Activated CD4-positive, alpha-beta T cell treated with anti-CD3 and anti-CD28 coated beads, Interleukin-2, amount 10 ng/mL, durations not matched to agents 7 days and 5 days (primary cell): ENCODE data around the gene CLEC17A. TPM values are rescaled to one million over a fixed set of nuclear protein-coding genes. Genes with fewer than 3 reads are reported as not detected.
"Not testable (repeated sequence)": the region's sequence is repeated elsewhere in the genome, so short reads cannot be mapped to it uniquely, and the experiment has no call there.

ENCODE experiments used
- CTCF ChIA-PET: fragments of 350-600 bp; sonication (Branson Sonifier 250); formaldehyde crosslinking; loops from one replicate; lab custom pipeline; 2021; ENCODE audit warnings: antibody characterized with exemption; lab: Charles Lee
- POLR2A ChIA-PET: fragments of 350-600 bp; sonication (Branson Sonifier 250); formaldehyde crosslinking; loops from one replicate; lab custom pipeline; 2021; ENCODE audit warnings: antibody characterized with exemption; lab: Charles Lee
- DNase-seq: peaks from one replicate; pipeline ENCODE4 v3.0.0-alpha.2; 2020
- H3K27ac Mint-ChIP-seq: one replicate; pipeline ENCODE4 v1.8.0; 2021; ENCODE audit warnings: mild to moderate bottlenecking, moderate library complexity, mixed read lengths
- H3K27me3 Mint-ChIP-seq: one replicate; pipeline ENCODE4 v1.8.0; 2021; ENCODE audit warnings: mixed read lengths
- H3K36me3 Mint-ChIP-seq: one replicate; pipeline ENCODE4 v1.8.0; 2021; ENCODE audit warnings: low read depth, mixed read lengths
- H3K4me1 Mint-ChIP-seq: one replicate; pipeline ENCODE4 v1.8.0; 2021; ENCODE audit warnings: mixed read lengths
- H3K4me3 Mint-ChIP-seq: one replicate; pipeline ENCODE4 v1.8.0; 2021; ENCODE audit warnings: mild to moderate bottlenecking, moderate library complexity, mixed read lengths
- H3K9me3 Mint-ChIP-seq: one replicate; pipeline ENCODE4 v1.8.0; 2021; ENCODE audit warnings: mixed read lengths
- total RNA-seq, 2 experiments: library from RNA; stranded (reverse); gene quantifications; one replicate each; pipeline ENCODE4 v1.2.3, GENCODE V29; 2021

The CLEC17A gene
- total RNA-seq, 2 experiments from 2014 or later: not detected

DNA sequence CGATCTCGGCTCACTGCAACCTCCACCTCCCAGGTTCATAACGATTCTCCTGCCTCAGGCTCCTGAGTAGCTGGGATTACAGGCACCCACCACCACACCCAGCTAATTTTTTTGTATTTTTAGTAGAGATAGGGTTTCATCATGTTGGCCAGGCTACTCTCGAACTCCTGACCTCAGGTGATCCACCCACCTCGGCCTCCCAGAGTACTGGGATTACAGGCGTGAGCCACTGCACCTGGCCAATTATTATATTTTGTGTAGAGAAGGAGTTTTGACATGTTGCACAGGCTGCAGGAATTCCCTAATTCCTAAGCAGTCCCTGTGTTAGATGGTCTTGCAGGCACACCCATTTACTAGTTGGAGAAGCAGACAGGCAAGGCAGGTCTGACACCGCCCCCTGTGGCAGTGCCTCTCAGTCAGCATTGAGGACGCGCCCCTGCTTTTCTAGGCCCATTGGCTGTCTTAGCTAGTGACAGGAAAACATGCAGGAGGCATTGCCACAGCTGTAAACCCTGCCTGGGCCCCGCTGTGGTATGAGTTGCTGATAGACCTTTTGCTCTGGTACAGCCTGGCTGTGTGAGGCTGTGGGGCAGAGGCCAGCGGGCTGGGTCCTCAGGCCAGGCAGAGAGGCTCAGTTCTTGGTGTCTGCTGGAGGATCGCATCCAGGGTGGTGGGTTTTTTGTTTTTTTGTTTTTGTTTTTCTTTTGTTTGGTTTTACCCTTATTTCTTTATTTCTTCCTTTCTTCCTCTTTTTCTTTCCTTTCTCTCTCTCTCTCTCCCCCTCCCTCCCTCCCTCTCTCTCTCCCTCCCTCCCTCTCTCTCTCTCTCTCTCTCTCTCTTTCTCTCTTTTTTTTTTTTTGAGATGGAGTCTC lies 31.5 kb upstream of the CLEC17A start:
- CTCF ChIA-PET: interaction anchor here (0.6 to 2.0 kb wide), 5 partner anchors 13 to 172 kb away, joined by 3 to 5 read pairs (median 4); no protein-coding TSS in a partner anchor
- H3K27me3 Mint-ChIP-seq, H3K9me3 Mint-ChIP-seq, POLR2A ChIA-PET, H3K4me3 Mint-ChIP-seq: not testable (repeated sequence)
- peaks cover 48% of the 10 kb centered on the region for H3K4me1 Mint-ChIP-seq
- H3K27ac Mint-ChIP-seq: peak overlapping the region; percentile 88
- peak; percentile 89 for DNase-seq
- peaks cover 20% of the 10 kb centered on the region for H3K36me3 Mint-ChIP-seq

- H3K4me3 Mint-ChIP-seq: peak overlapping the region; percentile 19
These were observed 30.9 kb upstream of the CLEC17A start for GRCh38 chr19:14552006-14552360.

DNA sequence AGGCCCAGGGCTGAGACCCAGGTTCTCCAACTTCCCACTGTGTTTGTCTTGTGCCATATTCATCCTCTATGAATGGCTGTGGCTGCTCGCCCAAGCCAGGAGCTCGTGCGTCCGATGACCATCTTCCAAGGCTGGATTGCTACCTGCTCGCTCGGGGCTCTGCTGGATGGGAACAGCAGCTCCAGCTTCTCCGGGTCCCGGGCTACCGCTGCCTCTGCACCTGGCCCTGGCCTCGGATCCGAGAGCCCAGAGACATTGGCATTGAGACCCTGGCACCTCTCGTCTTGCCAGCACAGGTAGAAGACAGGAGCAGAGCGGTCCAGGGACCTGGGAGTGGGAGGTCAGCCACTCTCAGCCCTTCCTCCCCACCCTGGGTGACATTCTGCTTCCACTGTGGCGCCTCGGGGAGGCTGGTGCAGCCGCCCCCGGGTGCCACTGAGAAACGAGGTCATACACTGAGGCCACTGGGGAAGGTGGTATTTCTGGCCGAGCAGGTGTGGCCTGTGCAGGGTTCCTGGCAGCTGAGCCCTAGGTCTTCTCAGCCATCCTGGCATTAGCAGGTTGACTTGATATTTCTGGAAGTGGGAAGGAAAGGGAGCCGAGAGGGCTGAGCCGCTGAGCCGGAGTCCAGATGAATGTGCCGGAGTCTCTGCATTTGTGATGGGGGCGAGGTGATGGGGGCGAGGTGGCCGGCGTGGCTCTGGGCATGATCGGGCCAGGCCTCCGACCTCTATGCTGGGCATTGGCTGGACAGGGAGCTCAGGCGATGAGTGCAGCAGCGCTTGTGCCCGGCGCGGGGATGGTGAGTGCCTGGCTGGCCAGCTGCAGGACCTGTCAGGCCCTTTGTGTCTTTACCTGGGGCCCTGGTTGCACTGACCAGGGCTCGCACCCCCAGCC lies 29.6 kb upstream of the CLEC17A start:
- Mint-ChIP-seq H3K4me3 (no peak overlapping the region), H3K27ac (peak overlapping the region; percentile 88), H3K9me3 (no peaks in the 10 kb centered on the region), H3K36me3 (peaks cover 18% of the 10 kb centered on the region), H3K27me3 (no peaks in the 10 kb centered on the region), H3K4me1 (peaks cover 50% of the 10 kb centered on the region)
- ChIA-PET CTCF (interaction anchor here (0.6 to 1.9 kb wide), 3 partner anchors 10 to 416 kb away, joined by 3 to 5 read pairs (median 3); no protein-coding TSS in a partner anchor), POLR2A (no interaction called here)
- DNase-seq: no peak

More at GRCh38 chr19:14552006-14552360, 30.9 kb upstream of the CLEC17A start:
- DNase-seq, POLR2A ChIA-PET, H3K9me3 Mint-ChIP-seq, H3K27me3 Mint-ChIP-seq: not testable (repeated sequence)
- peaks cover 48% of the 10 kb centered on the region for H3K4me1 Mint-ChIP-seq
- peak overlapping the region; percentile 88 for H3K27ac Mint-ChIP-seq
- CTCF ChIA-PET: interaction anchor here (0.6 to 1.1 kb wide), 2 partner anchors 45 to 173 kb away, joined by 3 to 5 read pairs; no protein-coding TSS in a partner anchor
- H3K36me3 Mint-ChIP-seq: peaks cover 20% of the 10 kb centered on the region

GRCh38 chr19:14553939-14554243 lies 29.0 kb upstream of the CLEC17A start:
- POLR2A ChIA-PET: interaction anchor here (0.5 kb wide), 1 partner anchor 475 kb away, joined by 3 read pairs; no protein-coding TSS in a partner anchor
- Mint-ChIP-seq H3K36me3 (peaks cover 12% of the 10 kb centered on the region), H3K4me3 (no peak overlapping the region), H3K4me1 (peaks cover 48% of the 10 kb centered on the region), H3K27me3 (no peaks in the 10 kb centered on the region), H3K27ac (peak overlapping the region; percentile 19), H3K9me3 (no peaks in the 10 kb centered on the region)
- no peak for DNase-seq
- CTCF ChIA-PET: interaction anchor here (0.9 to 1.9 kb wide), 3 partner anchors 10 to 16 kb away, joined by 3 to 5 read pairs (median 3); no protein-coding TSS in a partner anchor

- peak overlapping the region; percentile 55 for H3K27ac Mint-ChIP-seq
- H3K4me3 Mint-ChIP-seq: no peak overlapping the region
- ChIA-PET CTCF (interaction anchor here (0.7 to 1.9 kb wide), 3 partner anchors 11 to 36 kb away, joined by 3 to 5 read pairs (median 3); no protein-coding TSS in a partner anchor), POLR2A (interaction anchor here (0.5 kb wide), 1 partner anchor 475 kb away, joined by 3 read pairs; no protein-coding TSS in a partner anchor)
- H3K4me1 Mint-ChIP-seq: peaks cover 48% of the 10 kb centered on the region
- DNase-seq: no peak
- H3K9me3 Mint-ChIP-seq: no peaks in the 10 kb centered on the region
- H3K36me3 Mint-ChIP-seq: peaks cover 12% of the 10 kb centered on the region
- H3K27me3 Mint-ChIP-seq: no peaks in the 10 kb centered on the region
These were observed 28.5 kb upstream of the CLEC17A start for GRCh38 chr19:14554382-14554812.

DNA sequence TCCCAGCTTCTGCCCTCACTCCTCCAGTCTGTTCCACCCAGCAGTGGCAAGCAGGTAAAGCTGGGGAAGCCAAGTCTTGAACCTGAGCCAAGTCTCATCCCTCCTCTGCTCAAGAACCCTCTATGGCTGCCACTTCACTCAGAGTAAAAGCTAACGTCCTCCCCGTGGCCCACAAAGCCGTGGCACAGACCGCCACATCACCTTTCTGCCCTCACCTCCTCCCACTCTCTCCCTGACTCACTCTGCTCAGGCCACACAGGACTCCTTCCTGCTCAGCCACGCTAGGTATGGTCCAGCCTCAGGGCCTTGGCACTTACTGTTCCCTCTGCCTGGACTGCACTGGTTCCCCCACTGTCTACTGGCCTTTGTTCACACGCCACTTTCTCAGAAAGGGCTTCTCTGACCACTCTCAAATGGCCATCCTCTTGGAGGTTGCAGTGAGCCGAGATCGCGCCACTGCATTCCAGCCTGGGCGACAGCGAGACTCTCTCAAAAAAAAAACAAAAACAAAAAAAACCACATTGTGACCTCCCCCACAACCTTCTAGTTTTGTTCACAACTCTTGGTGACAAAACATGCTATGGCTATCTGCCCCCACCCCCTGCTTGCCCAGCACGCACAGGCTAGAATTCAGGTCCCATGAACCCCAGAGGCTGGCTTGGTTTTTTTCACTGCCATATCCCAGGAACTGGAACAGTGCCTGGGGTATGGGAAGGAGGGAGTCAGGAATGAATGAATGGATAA lies 26.8 kb upstream of the CLEC17A start:
- CTCF ChIA-PET: interaction anchor here (0.5 to 2.8 kb wide), 9 partner anchors 9 to 145 kb away, joined by 3 to 30 read pairs (median 5); partner anchors contain the start of gene NDUFB7
- H3K36me3 Mint-ChIP-seq: peaks cover 5% of the 10 kb centered on the region
- H3K27ac Mint-ChIP-seq: peak overlapping the region; percentile 73
- H3K4me3 Mint-ChIP-seq: no peak overlapping the region
- H3K27me3 Mint-ChIP-seq: no peaks in the 10 kb centered on the region
- no peaks in the 10 kb centered on the region for H3K9me3 Mint-ChIP-seq
- no peak for DNase-seq
- POLR2A ChIA-PET: no interaction called here
- peaks cover 36% of the 10 kb centered on the region for H3K4me1 Mint-ChIP-seq

GRCh38 chr19:14556662-14557188 lies 26.2 kb upstream of the CLEC17A start:
- ChIA-PET CTCF (interaction anchor here (0.5 to 2.8 kb wide), 12 partner anchors 8 to 146 kb away, joined by 3 to 30 read pairs (median 4); partner anchors contain the start of genes GIPC1 and NDUFB7), POLR2A (interaction anchor here (0.7 kb wide), 1 partner anchor 35 kb away, joined by 5 read pairs; no protein-coding TSS in a partner anchor)
- DNase-seq: peak; percentile 69
- no peak overlapping the region for H3K27ac Mint-ChIP-seq
- H3K27me3 Mint-ChIP-seq: no peaks in the 10 kb centered on the region
- H3K36me3 Mint-ChIP-seq: peaks cover 5% of the 10 kb centered on the region
- no peaks in the 10 kb centered on the region for H3K9me3 Mint-ChIP-seq
- no peak overlapping the region for H3K4me3 Mint-ChIP-seq
- H3K4me1 Mint-ChIP-seq: peaks cover 29% of the 10 kb centered on the region

GRCh38 chr19:14558370-14559066 lies 24.4 kb upstream of the CLEC17A start:
- H3K36me3 Mint-ChIP-seq: peaks cover 5% of the 10 kb centered on the region

DNA sequence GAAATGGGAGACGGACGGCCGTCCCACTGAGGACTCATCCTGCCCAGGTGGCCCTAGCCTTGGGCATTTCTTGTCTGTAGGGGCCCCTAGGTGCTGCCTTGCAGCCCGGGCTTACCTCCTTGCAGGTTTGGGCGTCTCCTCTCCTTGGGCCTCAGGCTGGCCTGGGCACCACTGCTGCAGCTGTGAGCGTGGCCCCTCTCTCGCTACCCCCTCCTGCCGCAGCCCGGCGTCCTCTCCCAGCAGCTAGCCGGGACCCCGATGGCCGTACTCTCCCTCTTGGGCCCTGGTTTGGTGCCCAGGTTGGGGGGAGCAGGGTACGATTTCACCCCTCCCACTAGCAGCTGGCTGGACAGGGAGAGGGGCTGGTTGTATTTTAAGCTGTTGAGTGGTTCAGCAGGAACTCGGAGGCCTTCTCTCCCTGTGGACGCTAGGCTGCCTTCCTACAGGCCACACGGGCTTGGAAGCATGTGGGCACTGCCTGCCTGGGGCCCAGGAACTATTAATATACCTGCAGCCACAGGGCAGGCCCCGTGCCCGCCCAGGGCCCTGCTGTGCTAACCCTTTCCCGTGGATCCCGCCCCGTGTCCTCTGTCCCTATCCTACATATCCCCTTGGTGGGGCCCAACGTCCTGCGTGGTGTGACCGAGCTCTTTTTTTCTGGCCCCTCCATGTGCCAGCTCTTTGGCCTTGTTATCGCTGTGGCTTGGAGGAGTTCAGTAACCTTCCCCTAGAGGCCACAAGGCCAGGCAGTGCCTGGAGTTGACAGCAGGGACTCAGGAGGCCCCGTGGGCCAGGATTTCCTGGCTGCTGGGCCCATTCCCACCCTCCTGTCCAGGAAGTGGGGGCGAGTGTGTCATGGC lies 22.7 kb upstream of the CLEC17A start:
- Mint-ChIP-seq H3K27ac (no peak overlapping the region), H3K36me3 (peaks cover 14% of the 10 kb centered on the region), H3K4me3 (no peak overlapping the region), H3K9me3 (no peaks in the 10 kb centered on the region), H3K4me1 (peaks cover 22% of the 10 kb centered on the region), H3K27me3 (no peaks in the 10 kb centered on the region)
- ChIA-PET POLR2A (interaction anchor here (0.6 kb wide), 1 partner anchor 12 kb away, joined by 3 read pairs; no protein-coding TSS in a partner anchor), CTCF (interaction anchor here (1.5 kb wide), 1 partner anchor 11 kb away, joined by 3 read pairs; the partner anchor contains the start of gene NDUFB7)
- no peak for DNase-seq

More at GRCh38 chr19:14558370-14559066, 24.4 kb upstream of the CLEC17A start:
- no peak overlapping the region for H3K4me3 Mint-ChIP-seq
- H3K27me3 Mint-ChIP-seq: no peaks in the 10 kb centered on the region
- CTCF ChIA-PET: interaction anchor here (2.1 kb wide), 1 partner anchor 128 kb away, joined by 6 read pairs; no protein-coding TSS in a partner anchor
- DNase-seq: no peak
- no peaks in the 10 kb centered on the region for H3K9me3 Mint-ChIP-seq
- POLR2A ChIA-PET: no interaction called here
- H3K4me1 Mint-ChIP-seq: peaks cover 19% of the 10 kb centered on the region
- no peak overlapping the region for H3K27ac Mint-ChIP-seq

DNA sequence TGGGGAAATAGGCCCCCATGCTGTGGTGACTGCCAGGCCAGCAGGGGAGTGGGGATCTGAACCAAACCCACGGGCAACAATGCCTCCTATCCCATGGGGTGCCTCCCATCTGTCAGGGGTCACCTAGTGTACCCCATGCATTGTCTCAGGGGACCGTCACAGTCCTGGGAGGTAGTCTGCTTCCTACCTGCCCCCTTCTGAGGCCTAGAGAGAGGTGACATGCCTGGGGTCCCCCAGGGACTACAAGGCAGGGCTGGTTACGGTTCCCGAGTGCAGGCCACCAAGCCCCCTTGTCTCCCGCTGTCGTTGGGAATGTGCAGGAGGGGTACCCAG lies 22.1 kb upstream of the CLEC17A start:
- Mint-ChIP-seq H3K9me3 (no peaks in the 10 kb centered on the region), H3K36me3 (peaks cover 18% of the 10 kb centered on the region), H3K27me3 (no peaks in the 10 kb centered on the region), H3K4me3 (no peak overlapping the region), H3K4me1 (peaks cover 21% of the 10 kb centered on the region), H3K27ac (no peak overlapping the region)
- CTCF ChIA-PET: no interaction called here
- POLR2A ChIA-PET: no interaction called here
- no peak for DNase-seq
